H1 (cell line): Measurements from ENCODE around the gene SRSF6. TPM values are rescaled to one million over a fixed set of nuclear protein-coding genes. Genes with fewer than 3 reads are reported as not detected.

Source experiments
- CTCF ChIA-PET: fragments of 300-600 bp; sonication (Branson Sonifier 250); formaldehyde crosslinking; loops from one replicate; lab custom pipeline; 2021; ENCODE audit not compliant: partially characterized antibody; lab: Charles Lee
- POLR2A ChIA-PET: fragments of 300-600 bp; sonication (Branson Sonifier 250); formaldehyde crosslinking; loops from one replicate; lab custom pipeline; 2021; ENCODE audit warnings: inconsistent platforms; ENCODE audit not compliant: partially characterized antibody; lab: Charles Lee
- DNase-seq, 2 experiments: peaks; one replicate each; pipeline versions ENCODE4 v3.0.0 to v3.0.0-alpha.2; 2010 to 2022; ENCODE audit warnings: low spot score in 2 of 2, low read depth in 1 of 2, mixed read lengths in 1 of 2
- FAIRE-seq: peaks from 2 replicates; lab custom pipeline; 2011; peaks lifted over from hg19 to GRCh38; lab: Jason Lieb, UNC
- H2AFZ ChIP-seq: 2 replicates; pipeline ENCODE4 v1.8.1; 2012; ENCODE audit warnings: low read length, inconsistent platforms
- H2AK5ac ChIP-seq: 2 replicates; pipeline ENCODE4 v1.6.1; 2013; ENCODE audit warnings: low read depth, low read length
- H2BK120ac ChIP-seq: replicated peaks from 2 replicates; pipeline ENCODE3; 2013; ENCODE audit warnings: low read depth, low read length, inconsistent platforms
- H2BK12ac ChIP-seq: 2 replicates; pipeline ENCODE4 v1.6.1; 2013; ENCODE audit warnings: low read depth, low read length
- H2BK15ac ChIP-seq: 2 replicates; pipeline ENCODE4 v1.6.1; 2013; ENCODE audit warnings: low read length
- H2BK20ac ChIP-seq: 2 replicates; pipeline ENCODE4 v1.6.1; 2013; ENCODE audit warnings: low read length
- H2BK5ac ChIP-seq: 2 replicates; pipeline ENCODE4 v1.6.1; 2013; ENCODE audit warnings: low read depth, low read length
- H3K14ac ChIP-seq: 2 replicates; pipeline ENCODE4 v1.6.1; 2013; ENCODE audit warnings: inconsistent platforms; ENCODE audit not compliant: insufficient read length
- H3K18ac ChIP-seq: 2 replicates; pipeline ENCODE4 v1.6.1; 2013; ENCODE audit warnings: low read length; ENCODE audit errors: extremely low read depth
- H3K23ac ChIP-seq: 2 replicates; pipeline ENCODE4 v1.6.1; 2013; ENCODE audit warnings: inconsistent platforms; ENCODE audit not compliant: insufficient read length
- H3K23me2 ChIP-seq: 2 replicates; pipeline ENCODE4 v1.6.1; 2013; ENCODE audit warnings: low read depth, low read length
- H3K27ac ChIP-seq: 2 replicates; pipeline ENCODE4 v1.6.1; 2011; ENCODE audit warnings: low read depth, low read length, inconsistent platforms
- H3K27me3 ChIP-seq, 4 experiments: replicated peaks in 1 of 4; 1 replicate in 1 of 4; 2 replicates in 3 of 4; pipeline versions ENCODE4 v1.6.1 to v1.8.1; 2011 to 2013; ENCODE audit warnings: low read length in 3 of 4, mild to moderate bottlenecking in 3 of 4, inconsistent platforms in 2 of 4, mixed read lengths in 2 of 4, moderate library complexity in 1 of 4; ENCODE audit not compliant: control insufficient read depth in 3 of 4, insufficient read depth in 3 of 4; ENCODE audit errors: extremely low read depth in 1 of 4
- H3K36me3 ChIP-seq, 4 experiments: 2 replicates each; pipeline versions ENCODE4 v1.6.1 to v1.8.1; 2011 to 2013; ENCODE audit warnings: mild to moderate bottlenecking in 4 of 4, low read length in 3 of 4, moderate library complexity in 2 of 4, control low read depth in 1 of 4, inconsistent platforms in 1 of 4; ENCODE audit not compliant: insufficient read depth in 4 of 4, control insufficient read depth in 2 of 4
- H3K4ac ChIP-seq: replicated peaks from 2 replicates; pipeline ENCODE3; 2013; ENCODE audit warnings: low read length, low read depth, mixed read lengths, inconsistent platforms; ENCODE audit not compliant: insufficient read length
- H3K4me1 ChIP-seq, 4 experiments: replicated peaks in 1 of 4; 1 replicate in 1 of 4; 2 replicates in 3 of 4; pipeline versions ENCODE4 v1.6.1 to v1.8.1; 2011 to 2013; ENCODE audit warnings: low read length in 3 of 4, inconsistent platforms in 2 of 4, mixed read lengths in 1 of 4; ENCODE audit not compliant: insufficient read depth in 4 of 4, control insufficient read depth in 3 of 4
- H3K4me2 ChIP-seq, 2 experiments: 2 replicates each; pipeline versions ENCODE4 v1.6.1 to v1.8.1; 2011 to 2013; ENCODE audit warnings: low read depth in 2 of 2, low read length in 2 of 2, control low read depth in 1 of 2, inconsistent platforms in 1 of 2, mild to moderate bottlenecking in 1 of 2; ENCODE audit not compliant: insufficient read depth in 1 of 2
- H3K4me3 ChIP-seq, 4 experiments: fragments of 200-600, 300-600 bp in 1 of 4; sonication (generic), shearing (Covaris generic), sonication (Bioruptor Twin) in 1 of 4; 2 replicates each; pipeline versions ENCODE4 v1.5.1 to v1.8.1; 2011 to 2016; ENCODE audit warnings: low read length in 4 of 4, low read depth in 3 of 4, control low read depth in 2 of 4, inconsistent platforms in 2 of 4, mild to moderate bottlenecking in 2 of 4, mixed read lengths in 1 of 4, moderate library complexity in 1 of 4; ENCODE audit not compliant: insufficient read depth in 2 of 4; ENCODE audit errors: extremely low read depth in 1 of 4
- H3K56ac ChIP-seq: replicated peaks from 2 replicates; pipeline ENCODE3; 2013; ENCODE audit warnings: low read depth, mild to moderate bottlenecking, mixed read lengths, low read length, inconsistent platforms; ENCODE audit not compliant: insufficient read length
- H3K79me1 ChIP-seq: 2 replicates; pipeline ENCODE4 v1.6.1; 2013; ENCODE audit warnings: low read depth, low read length, control low read depth
- H3K79me2 ChIP-seq, 2 experiments: 2 replicates each; pipeline versions ENCODE4 v1.6.1 to v1.8.1; 2012 to 2013; ENCODE audit warnings: low read length in 2 of 2, mild to moderate bottlenecking in 2 of 2, inconsistent platforms in 1 of 2; ENCODE audit not compliant: insufficient read depth in 2 of 2, control insufficient read depth in 1 of 2
- H3K9ac ChIP-seq, 4 experiments: replicated peaks in 1 of 4; 1 replicate in 1 of 4; 2 replicates in 3 of 4; pipeline versions ENCODE4 v1.6.1 to v1.8.1; 2011 to 2013; ENCODE audit warnings: low read depth in 3 of 4, low read length in 3 of 4, control low read depth in 2 of 4, mild to moderate bottlenecking in 2 of 4, moderate library complexity in 2 of 4, inconsistent platforms in 1 of 4; ENCODE audit errors: extremely low read depth in 1 of 4
- H3K9me3 ChIP-seq, 2 experiments: 2 replicates each; pipeline versions ENCODE4 v1.6.1 to v1.8.1; 2012 to 2013; ENCODE audit warnings: mild to moderate bottlenecking in 2 of 2, moderate library complexity in 2 of 2, control low read depth in 1 of 2, inconsistent platforms in 1 of 2, low read depth in 1 of 2, low read length in 1 of 2, mixed read lengths in 1 of 2; ENCODE audit not compliant: insufficient read depth in 2 of 2
- H4K20me1 ChIP-seq, 2 experiments: replicated peaks in 1 of 2; 2 replicates each; pipeline versions ENCODE3 to v1.8.1; 2011 to 2013; ENCODE audit warnings: inconsistent platforms in 2 of 2, low read length in 2 of 2, mild to moderate bottlenecking in 1 of 2; ENCODE audit not compliant: insufficient read depth in 2 of 2, control insufficient read depth in 1 of 2
- H4K5ac ChIP-seq: 2 replicates; pipeline ENCODE4 v1.6.1; 2013; ENCODE audit warnings: low read length, low read depth, mixed read lengths, inconsistent platforms; ENCODE audit not compliant: insufficient read length
- H4K8ac ChIP-seq: 2 replicates; pipeline ENCODE4 v1.8.0; 2013; ENCODE audit warnings: mild to moderate bottlenecking, moderate library complexity, low read length, inconsistent platforms; ENCODE audit not compliant: insufficient read depth; ENCODE audit errors: extremely low read depth
- H4K91ac ChIP-seq: replicated peaks from 2 replicates; pipeline ENCODE3; 2013; ENCODE audit warnings: low read length, mixed read lengths, inconsistent platforms; ENCODE audit not compliant: insufficient read length
- HDAC6 ChIP-seq: IDR thresholded peaks from one replicate; pipeline ENCODE4 v1.7.1; 2012; ENCODE audit warnings: low read depth, mild to moderate bottlenecking, inconsistent platforms, low read length, moderate library complexity
- SIN3A ChIP-seq, 2 experiments: IDR thresholded peaks in 1 of 2; conservative IDR thresholded peaks in 1 of 2; 2 replicates each; pipeline ENCODE4 v1.6.1; 2011 to 2012; ENCODE audit warnings: low read length in 2 of 2, improper control_type of control experiment in 1 of 2, low read depth in 1 of 2, mild to moderate bottlenecking in 1 of 2
- TEAD4 ChIP-seq: IDR thresholded peaks from 2 replicates; pipeline ENCODE4 v1.6.1; 2012; ENCODE audit warnings: low read depth, low read length, inconsistent platforms, mixed read lengths
- WGBS, 2 experiments: shearing (Covaris generic) in 1 of 2; methylation state at CpG; one replicate each; pipeline versions ENCODE4 v1.1.6 to v1.1.7; 2013 to 2015; ENCODE audit warnings: low lambda C conversion rate in 2 of 2, mixed read lengths in 2 of 2, inconsistent platforms in 1 of 2, low coverage in 1 of 2, missing lambda C conversion rate in 1 of 2; ENCODE audit not compliant: insufficient replicate concordance in 2 of 2, insufficient coverage in 1 of 2, insufficient read length in 1 of 2; ENCODE audit errors: extremely low coverage in 1 of 2, missing lambda C conversion rate in 1 of 2; 5-methylcytosine and 5-hydroxymethylcytosine counted together
- polyA plus RNA-seq, 7 experiments: library from polyadenylated mRNA; depleted of rRNA in 3 of 7; stranded (reverse) in 5 of 7; unstranded in 2 of 7; fragments of >200 nt in 5 of 7; fragments of 200-250 nt in 2 of 7; gene quantifications; 1 replicate in 5 of 7; 2 replicates in 1 of 7; 4 replicates in 1 of 7; pipeline versions ENCODE4 v1.2.1 to v1.2.3, GENCODE V29; 2011 to 2013; ENCODE audit warnings: missing spikeins in 2 of 7, mixed read lengths in 2 of 7
- total RNA-seq: library from RNA; stranded (reverse); fragmentation: NEBNext Ultra II Directional; extraction: Animal tissue kit (Norgen Biotek cat#: 25700); gene quantifications from 2 replicates; pipeline ENCODE4 v1.2.1, GENCODE V29; 2021

The SRSF6 gene
- total and polyA plus RNA-seq, 2 of the 8 experiments (the other 6 are each of a cell fraction or from before 2014, with no cell fraction given) = 48.0 to 171 TPM

DNA sequence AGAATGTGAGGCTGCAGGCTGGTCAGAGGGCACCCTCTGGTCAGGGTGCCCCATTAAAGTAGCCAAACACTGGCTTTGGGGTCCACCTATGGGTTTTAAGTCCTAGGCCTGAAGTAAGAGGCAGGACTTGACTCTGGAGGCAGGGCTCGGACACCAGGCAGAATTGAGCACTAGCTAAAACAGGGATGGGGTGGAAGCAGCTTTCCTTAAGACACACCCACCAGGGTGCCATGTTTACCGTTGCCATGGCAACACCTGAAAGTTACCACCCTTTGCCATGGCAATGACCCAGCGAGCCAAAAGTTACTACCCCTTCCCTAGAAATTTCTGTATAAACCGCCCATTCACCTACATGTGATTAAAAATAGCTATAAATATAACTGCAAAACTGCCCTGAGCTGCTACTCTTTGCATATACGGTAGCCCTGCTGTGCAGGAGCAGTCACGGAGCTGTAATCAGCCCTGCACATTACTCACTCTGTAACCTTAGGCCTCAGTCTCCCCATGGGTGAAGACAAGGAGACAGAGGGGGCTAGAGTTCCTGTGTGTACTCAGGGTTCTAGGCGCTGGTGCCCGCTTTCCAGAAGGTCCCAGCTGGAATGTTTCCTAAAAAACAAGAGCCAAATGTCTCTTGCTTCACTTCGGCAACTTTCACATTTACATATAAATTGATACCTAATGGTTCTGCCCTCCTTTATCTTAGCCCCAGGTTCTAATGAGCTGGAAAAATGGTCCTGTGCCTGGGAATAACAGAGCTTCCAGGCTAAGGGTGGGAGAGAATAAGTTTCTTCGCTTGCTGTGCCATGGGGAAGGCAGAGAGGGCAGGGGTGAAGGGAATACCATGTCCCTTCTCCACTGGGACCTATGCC is 27.2 kb upstream of the SRSF6 start:
- TF ChIP-seq TEAD4 (no peak), SIN3A (conservative IDR thresholded peaks at IDR 0.05 in 1 of 2, IDR thresholded peaks at IDR 0.05 in 1 of 2; ENCODE audit: low read depth in 1 of 2, low read length in 2 of 2) (peak; percentile 64 to 91; a peak in 2 of 4 replicates), HDAC6 (no peak)
- Histone ChIP-seq H3K14ac (no peak overlapping the region), H3K23ac (no peak overlapping the region), H3K36me3 (no peaks in the 10 kb centered on the region), H3K9ac (peak overlapping the region in 1 of 4 experiments; percentile 54; a peak in 2 of 7 replicates), H3K79me2 (no peaks in the 10 kb centered on the region), H2BK5ac (no peak overlapping the region), H3K79me1 (no peaks in the 10 kb centered on the region), H3K27me3 (no peaks in the 10 kb centered on the region; a peak in 1 of 7 replicates), H3K4me2 (peak overlapping the region; percentile 60 to 64), H2BK20ac (no peak overlapping the region), H3K23me2 (peaks cover 2% of the 10 kb centered on the region; the same call in 1 of the 2 replicates), H2AK5ac (no peak overlapping the region), H3K4ac (no peak overlapping the region), H2BK12ac (no peak overlapping the region; the same call in 1 of the 2 replicates), H3K18ac (no peak overlapping the region; the same call in 1 of the 2 replicates), H4K20me1 (no peaks in the 10 kb centered on the region), H4K5ac (no peak overlapping the region), H3K27ac (peak overlapping the region; percentile 41; the same call in 1 of the 2 replicates), H2BK120ac (no peak overlapping the region), H2BK15ac (peak overlapping the region; percentile 29; the same call in 1 of the 2 replicates), H2AFZ (peak overlapping the region; percentile 20; the same call in 1 of the 2 replicates), H3K56ac (no peak overlapping the region), H3K4me3 (peak overlapping the region in 3 of 4 experiments; percentile 25 to 43 (median 27); a peak in 4 of 8 replicates), H3K4me1 (peaks cover 3 to 13% (median 6%) of the 10 kb centered on the region in 4 experiments; a peak in 5 of 7 replicates), H3K9me3 (no peaks in the 10 kb centered on the region), H4K91ac (no peak overlapping the region), H4K8ac (no peak overlapping the region)
- 41% methylated on average over 10 of the region's 10 CpGs; no CpG with 5 or more reads in 1 of the 2 experiments for WGBS, 2 experiments
- ChIA-PET POLR2A (interaction anchor here (0.7 to 3.4 kb wide), 3 partner anchors 10 to 27 kb away, joined by 3 to 27 read pairs (median 5); partner anchors contain the start of gene SRSF6), CTCF (interaction anchor here (0.5 to 3.4 kb wide), 6 partner anchors 8 to 1594 kb away, joined by 3 to 15 read pairs (median 5); no protein-coding TSS in a partner anchor)
- no peak for FAIRE-seq
- peak in 1 of 2 experiments; percentile 77 for DNase-seq
